ENCODE results near the gene P2RX3. TPM values are rescaled to one million over a fixed set of nuclear protein-coding genes. Genes with fewer than 3 reads are reported as not detected.

Gene P2RX3
- total RNA-seq, 4 donors from 2014 or later = 0.22 TPM; not detected in 3

- DNase-seq (ENCODE audit: low spot score in 2 of 2) = no peak
- 75 to 82% methylated on average over 17 of the region's 17 CpGs for WGBS, 2 donors
- H3K4me3 ChIP-seq = no peak overlapping the region
- TF ChIP-seq EP300 (IDR thresholded peaks at IDR 0.05) (no peak), CTCF (IDR thresholded peaks at IDR 0.05) (no peak), POLR2A (IDR thresholded peaks at IDR 0.05) (no peak)
- H3K27ac ChIP-seq = peak overlapping the region in 2 of 4 donors; percentile 66 to 92
- peaks cover 0 to 48% (median 28%) of the 10 kb centered on the region in 4 donors for H3K4me1 ChIP-seq
- H3K27me3 ChIP-seq = no peaks in the 10 kb centered on the region
- H3K36me3 ChIP-seq = peaks cover 10 to 58% (median 29%) of the 10 kb centered on the region in 3 donors
- peaks cover 0 to 24% (median 4%) of the 10 kb centered on the region in 4 donors for H3K9me3 ChIP-seq
Measured at GRCh38 chr11:57303280-57303989, 34.7 kb upstream of the P2RX3 start.

GRCh38 chr11:57303990-57304579 is 34.1 kb upstream of the P2RX3 start:
- peak overlapping the region in 3 of 4 donors; percentile 21 to 92 (median 66) for H3K27ac ChIP-seq
- peaks cover 10 to 58% (median 28%) of the 10 kb centered on the region in 3 donors for H3K36me3 ChIP-seq

GRCh38 chr11:57305523-57305922 is 32.6 kb upstream of the P2RX3 start:
- Histone ChIP-seq H3K9me3 (peaks cover 0 to 6% (median 0%) of the 10 kb centered on the region in 4 donors), H3K4me3 (no peak overlapping the region), H3K36me3 (peaks cover 6 to 58% (median 14%) of the 10 kb centered on the region in 3 donors), H3K4me1 (peaks cover 0 to 69% (median 46%) of the 10 kb centered on the region in 4 donors), H3K27me3 (no peaks in the 10 kb centered on the region), H3K27ac (peak overlapping the region in 2 of 4 donors; percentile 66 to 92)
- no peak for DNase-seq (ENCODE audit: low spot score in 2 of 2)
- 82 to 85% methylated on average over 8 of the region's 8 CpGs for WGBS, 2 donors
- no peak for TF ChIP-seq EP300 (IDR thresholded peaks at IDR 0.05)
- TF ChIP-seq CTCF (IDR thresholded peaks at IDR 0.05) = no peak
- TF ChIP-seq POLR2A (IDR thresholded peaks at IDR 0.05) = no peak

More at GRCh38 chr11:57303990-57304579, 34.1 kb upstream of the P2RX3 start:
- TF ChIP-seq EP300 (IDR thresholded peaks at IDR 0.05) (peak in 1 of 2 donors; percentile 29), POLR2A (IDR thresholded peaks at IDR 0.05) (no peak), CTCF (IDR thresholded peaks at IDR 0.05) (no peak)
- Histone ChIP-seq H3K4me3 (no peak overlapping the region), H3K4me1 (peaks cover 0 to 54% (median 32%) of the 10 kb centered on the region in 4 donors), H3K9me3 (peaks cover 0 to 21% (median 4%) of the 10 kb centered on the region in 4 donors), H3K27me3 (no peaks in the 10 kb centered on the region)
- 62 to 77% methylated on average over 8 of the region's 8 CpGs for WGBS, 2 donors
- no peak for DNase-seq (ENCODE audit: low spot score in 2 of 2)

- WGBS, 2 donors = 72 to 76% methylated on average over 15 of the region's 15 CpGs
- no peaks in the 10 kb centered on the region for H3K9me3 ChIP-seq
- peak overlapping the region in 2 of 4 donors; percentile 40 to 92 for H3K27ac ChIP-seq
- DNase-seq (ENCODE audit: low spot score in 2 of 2) = no peak
- no peak overlapping the region for H3K4me3 ChIP-seq
- TF ChIP-seq POLR2A (IDR thresholded peaks at IDR 0.05) (no peak), CTCF (IDR thresholded peaks at IDR 0.05) (no peak), EP300 (IDR thresholded peaks at IDR 0.05) (no peak)
- H3K36me3 ChIP-seq = peaks cover 1 to 52% (median 6%) of the 10 kb centered on the region in 3 donors
- H3K4me1 ChIP-seq = peaks cover 0 to 77% (median 53%) of the 10 kb centered on the region in 4 donors
- no peaks in the 10 kb centered on the region for H3K27me3 ChIP-seq
Measured at GRCh38 chr11:57306161-57306876, 31.8 kb upstream of the P2RX3 start.

Data from tibial nerve (tissue), 4 donors.